Myocyte (in vitro differentiated cells): Measurements from ENCODE around the gene RBBP4. TPM values are rescaled to one million over a fixed set of nuclear protein-coding genes. Genes with fewer than 3 reads are reported as not detected.
"Not testable (repeated sequence)": the region's sequence is repeated elsewhere in the genome, so short reads cannot be mapped to it uniquely, and the experiment has no call there.

Experiments used
- DNase-seq: peaks from one replicate; pipeline ENCODE4 v3.0.0-alpha.2; 2012; ENCODE audit warnings: low read depth
- total RNA-seq: library from RNA; depleted of rRNA; stranded (reverse); fragments of >200 nt; gene quantifications from 2 replicates; pipeline ENCODE4 v1.2.3, GENCODE V29; 2014

RBBP4 gene
- total RNA-seq, 1 donor from 2014 or later: 161 TPM

DNA sequence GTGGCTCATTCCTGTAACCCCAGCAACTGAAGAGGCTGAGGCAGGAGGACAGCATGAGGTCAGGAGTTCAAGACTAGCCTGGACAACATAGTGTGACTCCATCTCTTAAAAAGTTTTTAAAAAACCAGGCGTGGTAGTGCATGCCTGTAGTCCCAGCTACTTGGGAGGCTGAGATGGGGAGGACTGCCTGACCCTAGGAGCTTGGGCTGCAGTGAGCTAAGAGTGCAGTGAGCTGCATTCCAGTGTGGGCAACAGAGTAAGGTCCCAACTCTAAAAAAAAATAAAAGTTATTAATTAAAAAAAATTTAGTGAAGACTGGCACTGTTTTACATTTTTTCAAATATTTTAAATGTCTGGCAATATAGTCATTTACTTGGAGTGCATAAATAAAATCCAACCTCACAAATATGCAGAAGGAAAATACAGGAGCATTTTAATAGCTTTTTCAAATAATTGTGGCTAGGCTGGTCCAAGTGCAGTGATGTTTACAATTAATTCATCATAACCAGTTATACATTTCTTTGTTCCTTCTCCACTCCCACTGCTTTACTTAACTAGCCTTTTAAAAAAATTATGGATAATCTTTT, 11.4 kb upstream of the RBBP4 start:
- no peak for DNase-seq

DNA sequence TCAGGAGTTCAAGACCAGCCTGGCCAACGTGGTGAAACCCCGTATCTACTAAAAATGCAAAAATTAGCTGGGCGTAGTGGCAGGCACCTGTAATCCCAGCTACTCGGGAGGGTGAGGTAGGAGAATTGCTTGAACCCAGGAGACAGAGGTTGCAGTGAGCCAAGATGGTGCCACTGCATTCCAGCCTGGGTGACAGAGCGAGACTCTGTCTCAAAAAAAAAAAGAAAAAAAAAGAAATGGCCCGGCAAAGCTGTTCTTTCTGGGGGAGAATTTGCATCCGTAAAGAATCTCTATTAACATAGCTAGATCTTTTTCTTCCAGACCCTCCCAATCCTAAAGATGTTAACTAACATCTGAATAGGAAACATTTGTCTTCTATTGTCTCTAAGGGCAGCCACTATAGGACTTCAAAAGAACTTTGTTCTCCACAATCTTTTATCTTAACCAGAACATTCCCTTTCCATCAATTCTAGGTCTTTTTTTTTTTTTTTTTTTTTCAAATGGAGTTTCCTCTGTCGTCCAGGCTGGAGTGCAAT, 8.6 kb upstream of the RBBP4 start:
- not testable (repeated sequence) for DNase-seq

DNA sequence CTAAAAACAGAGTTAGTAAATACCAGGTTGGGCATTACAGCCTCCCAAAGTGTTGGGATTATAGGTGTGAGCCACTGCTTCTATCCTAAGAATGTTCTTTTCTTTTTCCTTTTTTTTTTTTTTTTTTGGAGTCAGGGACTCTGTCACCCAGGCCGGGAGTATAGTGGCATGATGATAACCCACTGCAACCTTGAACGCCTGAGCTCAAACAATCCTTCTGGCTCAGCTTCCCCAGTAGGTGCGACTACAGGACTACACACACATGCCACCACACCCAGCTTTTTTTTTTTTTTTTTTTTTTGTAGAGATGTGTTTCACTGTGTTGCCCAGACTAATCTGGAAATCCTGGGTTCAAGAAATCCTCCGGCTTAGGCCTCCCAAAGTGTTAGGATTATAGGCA, 6.6 kb upstream of the RBBP4 start:
- no peak for DNase-seq

DNA sequence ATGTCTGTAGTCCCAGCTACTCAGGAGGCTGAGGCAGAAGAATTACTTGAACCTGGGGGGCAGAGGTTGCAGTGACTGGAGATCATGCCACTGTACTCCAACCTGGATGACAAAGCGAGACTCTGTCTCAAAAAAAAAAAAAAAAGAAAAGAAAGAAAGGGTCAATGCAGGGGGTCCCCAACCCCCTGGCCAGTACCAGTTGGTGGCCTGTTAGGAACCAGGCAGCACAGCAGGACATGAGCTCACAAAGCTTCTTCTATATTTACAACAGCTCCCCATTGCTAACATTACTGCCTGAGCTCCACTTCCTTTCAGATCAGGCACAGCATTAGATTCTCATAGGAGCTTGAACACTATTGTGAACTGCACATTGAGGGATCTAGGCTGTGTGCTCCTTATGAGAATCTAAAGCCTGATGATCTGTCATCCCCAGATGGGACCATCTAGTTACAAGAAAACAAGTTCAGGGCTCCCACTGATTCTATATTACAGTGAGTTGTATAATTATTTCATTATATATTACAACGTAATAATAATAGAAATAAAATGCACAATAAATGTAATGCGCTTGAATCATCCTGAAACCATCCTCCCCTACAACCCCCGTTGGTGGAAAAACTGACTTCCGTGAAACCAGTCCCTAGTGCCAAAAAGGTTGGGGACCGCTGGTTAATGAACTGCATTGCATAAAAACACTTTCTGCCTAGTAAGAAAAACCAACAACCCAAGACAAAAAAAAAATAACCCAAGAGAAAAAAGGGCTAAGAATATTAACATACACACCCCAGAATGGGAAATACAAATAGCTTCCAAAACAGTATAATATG, 3.5 kb upstream of the RBBP4 start:
- DNase-seq: no peak

DNA sequence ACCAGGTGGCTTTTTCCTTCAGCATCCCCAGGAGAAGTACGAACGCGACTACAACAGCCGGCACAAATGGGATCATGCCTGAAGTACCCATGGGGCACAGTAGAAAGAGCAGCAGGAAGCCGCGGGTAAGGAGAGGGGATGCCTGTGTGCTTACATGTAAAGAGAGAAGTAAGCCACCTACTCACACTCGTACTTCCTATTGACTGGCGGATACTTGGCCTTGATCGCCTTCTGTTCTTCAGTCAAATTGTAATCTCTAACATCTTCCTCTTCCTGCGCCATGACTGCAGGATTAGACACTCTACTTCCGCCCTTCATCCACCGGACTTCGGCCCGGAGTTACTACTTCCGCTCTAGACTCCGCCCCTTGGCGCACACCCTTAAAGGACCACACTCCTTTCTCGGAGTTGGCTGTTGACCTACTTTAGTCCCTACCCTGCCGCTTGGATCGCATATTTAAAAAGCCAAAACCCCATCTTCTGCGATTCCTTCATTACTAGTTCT, 708 bp upstream of the RBBP4 start, which contains the start of gene ZBTB8OS:
TSS of gene ZBTB8OS (minus strand) at position 303 of the 504 bp plus-strand sequence. CDS start at position 282, 21 bp downstream.
- peak; percentile 94 for DNase-seq

DNA sequence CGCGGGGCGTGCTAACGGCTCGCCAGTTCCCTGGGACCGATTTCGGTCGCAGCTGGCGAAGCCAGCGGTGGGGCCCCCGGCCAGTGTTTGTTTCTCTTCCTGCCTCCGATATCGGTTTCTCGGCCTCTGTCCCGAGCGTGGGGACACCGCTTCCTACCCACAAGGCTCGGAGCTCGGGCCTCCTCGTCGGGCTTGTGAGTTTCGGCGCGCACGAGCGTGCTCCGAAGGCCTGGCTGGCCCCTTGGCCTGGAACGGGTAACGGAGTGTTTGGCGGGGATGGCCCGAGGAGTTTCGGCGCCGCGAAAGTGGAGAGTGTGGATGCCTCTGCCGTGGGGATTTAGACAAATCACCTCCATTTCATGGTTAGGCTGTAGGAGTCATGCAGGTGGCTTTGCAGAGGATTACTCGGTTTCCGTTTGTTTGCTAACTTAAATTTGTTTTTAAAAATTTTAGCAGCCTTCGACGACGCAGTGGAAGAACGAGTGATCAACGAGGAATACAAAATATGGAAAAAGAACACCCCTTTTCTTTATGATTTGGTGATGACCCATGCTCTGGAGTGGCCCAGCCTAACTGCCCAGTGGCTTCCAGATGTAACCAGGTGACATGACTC, 559 bp downstream of the RBBP4 start:
- DNase-seq: no peak

DNA sequence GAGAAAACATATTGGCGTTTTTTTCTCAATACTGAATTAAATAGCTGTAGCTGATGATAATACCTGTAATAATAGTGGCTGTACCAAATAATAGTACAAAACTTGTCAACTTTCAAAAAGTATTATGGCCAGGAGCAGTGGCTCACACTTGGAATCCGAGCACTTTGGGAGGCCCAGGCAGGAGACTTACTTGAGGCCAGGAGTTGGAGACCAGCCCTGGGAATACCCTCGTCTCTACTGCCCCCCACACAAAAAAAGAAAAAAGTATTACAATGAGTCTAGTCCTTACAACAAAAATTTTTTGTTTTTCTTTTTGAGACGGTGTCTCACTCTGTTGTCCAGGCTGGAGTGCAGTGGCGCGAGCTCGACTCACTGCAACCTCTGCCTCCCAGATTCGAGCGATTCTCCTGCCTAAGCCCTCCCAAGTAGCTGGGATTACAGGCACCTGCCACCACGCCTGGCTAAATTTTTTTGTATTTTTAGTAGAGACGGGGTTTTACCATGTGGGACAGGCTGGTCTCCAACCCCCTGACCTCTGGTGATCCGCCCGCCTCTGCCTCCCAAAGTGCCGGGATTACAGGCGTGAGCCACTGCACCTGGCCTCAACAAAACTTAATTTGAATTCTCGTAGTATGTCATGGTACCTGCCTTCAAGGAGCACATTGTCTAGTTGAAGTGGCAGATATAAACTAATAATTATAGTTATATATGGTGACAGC, 1.4 kb downstream of the RBBP4 start:
- no peak for DNase-seq

DNA sequence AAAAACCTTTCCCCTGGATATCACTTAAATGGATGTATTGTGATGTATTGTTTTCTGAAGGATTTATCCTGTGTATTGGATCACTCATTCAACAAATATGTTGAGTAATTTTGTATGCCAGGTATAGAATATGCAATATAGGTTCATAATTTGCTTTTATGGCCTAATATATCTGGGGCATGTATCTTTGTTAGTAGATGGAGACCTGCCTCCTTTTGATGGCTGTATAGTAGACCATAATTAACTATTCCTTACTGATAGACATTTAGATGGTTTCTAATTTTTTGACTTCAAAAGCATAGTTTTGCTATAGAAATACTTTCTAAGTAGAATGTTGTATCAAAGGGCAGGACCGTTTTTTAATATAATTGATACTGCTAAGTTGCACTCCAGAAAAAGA, 8.6 kb downstream of the RBBP4 start:
- no peak for DNase-seq

DNA sequence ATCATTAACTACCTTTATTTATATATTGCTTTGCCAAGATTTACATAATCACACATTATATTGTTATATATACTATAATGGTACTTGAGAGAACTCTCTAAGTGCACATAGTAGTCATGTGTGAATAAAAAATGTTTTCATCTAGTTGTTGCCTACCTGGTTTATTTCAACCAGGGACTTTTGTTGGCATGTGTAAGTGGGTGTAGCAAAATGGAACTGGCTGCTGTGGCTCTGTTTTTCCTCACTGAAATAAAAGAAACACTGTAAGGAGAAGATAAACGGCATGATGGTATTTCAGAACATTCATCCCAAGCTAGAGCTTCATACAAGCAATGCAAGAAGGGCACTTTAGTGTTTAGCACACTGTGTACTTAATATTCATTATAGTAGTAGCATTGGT, 14.9 kb downstream of the RBBP4 start:
- DNase-seq: no peak

DNA sequence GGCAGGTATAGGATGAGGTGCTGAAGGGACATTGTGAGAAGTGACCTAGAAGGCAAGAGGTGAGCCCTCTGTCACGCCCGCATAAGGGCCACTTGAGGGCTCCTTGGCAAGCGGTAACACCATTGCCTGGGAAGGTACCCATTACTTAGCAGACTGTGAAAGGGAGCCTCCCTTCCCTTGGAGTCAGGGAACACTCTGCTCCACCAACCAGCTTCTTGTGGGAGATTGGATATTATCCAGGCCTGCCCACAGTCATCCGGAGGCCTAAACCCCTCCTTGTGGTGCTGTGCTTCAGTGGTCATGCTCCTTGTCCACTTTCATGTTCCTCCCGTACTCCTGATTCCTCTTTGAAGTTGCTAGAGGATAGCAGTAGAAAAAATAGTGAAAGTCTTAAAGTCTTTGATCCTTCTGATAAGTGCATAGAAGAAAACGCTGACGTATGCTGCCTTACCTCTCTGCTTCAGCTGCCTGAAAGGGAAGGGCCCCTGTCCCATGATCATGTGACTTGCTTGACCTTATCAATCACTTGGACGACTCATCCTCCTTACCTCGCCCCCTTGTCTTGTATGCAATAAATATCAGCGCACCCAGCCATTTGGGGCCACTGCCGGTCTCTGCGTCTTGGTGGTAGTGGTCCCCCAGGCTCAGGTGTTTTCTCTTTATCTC, 16.0 kb downstream of the RBBP4 start:
- peak; percentile 18 for DNase-seq

DNA sequence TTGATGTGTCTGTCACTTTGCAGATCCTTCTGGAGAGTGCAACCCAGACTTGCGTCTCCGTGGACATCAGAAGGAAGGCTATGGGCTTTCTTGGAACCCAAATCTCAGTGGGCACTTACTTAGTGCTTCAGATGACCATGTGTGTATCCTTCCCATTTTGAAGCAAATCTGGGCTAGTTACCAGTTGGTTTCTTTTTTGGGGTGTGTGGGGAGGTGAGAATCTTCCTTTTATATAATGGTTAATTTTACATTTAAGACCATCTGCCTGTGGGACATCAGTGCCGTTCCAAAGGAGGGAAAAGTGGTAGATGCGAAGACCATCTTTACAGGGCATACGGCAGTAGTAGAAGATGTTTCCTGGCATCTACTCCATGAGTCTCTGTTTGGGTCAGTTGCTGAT, 17.7 kb downstream of the RBBP4 start:
- DNase-seq: not testable (repeated sequence)

DNA sequence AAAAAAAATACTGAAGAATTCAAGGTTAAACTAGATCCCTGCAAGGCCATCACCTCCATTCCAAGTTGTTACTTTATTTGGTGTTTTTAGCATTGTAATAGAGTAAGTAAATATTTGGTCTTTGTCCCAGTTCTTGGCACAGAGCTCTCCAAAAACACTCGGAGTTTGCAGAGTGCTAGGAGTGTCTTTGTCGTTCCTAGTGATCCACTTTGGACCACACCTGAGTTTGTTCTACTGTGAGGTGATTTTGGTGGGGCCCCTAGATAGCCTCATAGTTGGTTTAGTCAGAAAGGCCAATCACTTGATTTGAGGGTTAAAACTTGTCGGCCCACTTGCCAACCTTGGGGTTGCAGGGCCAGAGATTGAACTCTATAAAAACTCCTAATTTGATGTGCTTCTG, 25.9 kb downstream of the RBBP4 start:
- DNase-seq: no peak

DNA sequence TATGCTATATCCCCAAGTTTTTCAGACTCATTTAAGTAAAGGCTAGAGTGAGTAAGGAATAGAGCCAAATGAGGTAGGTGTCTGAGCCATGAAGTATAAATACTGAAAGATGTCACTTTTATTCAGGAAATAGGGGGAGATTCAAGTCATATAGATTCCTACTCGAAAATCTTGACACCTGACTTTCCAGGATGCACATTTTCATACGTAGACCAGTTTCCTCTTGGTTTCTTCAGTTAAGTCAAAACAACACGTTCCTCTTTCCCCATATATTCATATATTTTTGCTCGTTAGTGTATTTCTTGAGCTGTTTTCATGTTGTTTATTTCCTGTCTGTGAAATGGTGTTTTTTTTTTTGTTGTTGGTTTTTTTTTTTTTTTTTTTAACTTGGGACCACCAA, 29.0 kb downstream of the RBBP4 start:
- not testable (repeated sequence) for DNase-seq

DNA sequence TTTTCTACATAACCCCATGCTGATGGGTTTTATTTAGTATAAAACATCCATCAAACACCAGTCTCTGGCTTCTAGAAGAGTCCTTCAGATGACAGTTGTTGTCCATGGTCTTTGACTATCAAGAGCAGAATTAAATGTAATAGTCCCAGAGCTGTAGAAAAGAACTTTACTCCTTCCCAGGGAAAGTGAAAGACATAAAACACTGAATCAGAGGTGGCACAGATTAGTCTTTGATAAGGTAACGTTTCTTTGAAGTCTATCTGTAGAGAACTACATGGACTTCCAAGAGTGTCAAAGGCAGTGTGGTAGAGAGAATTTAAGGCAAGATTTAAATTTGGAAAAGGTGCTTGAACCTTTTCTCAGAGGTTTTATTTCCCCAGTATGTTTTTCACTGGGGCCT, 29.6 kb downstream of the RBBP4 start:
- no peak for DNase-seq

DNA sequence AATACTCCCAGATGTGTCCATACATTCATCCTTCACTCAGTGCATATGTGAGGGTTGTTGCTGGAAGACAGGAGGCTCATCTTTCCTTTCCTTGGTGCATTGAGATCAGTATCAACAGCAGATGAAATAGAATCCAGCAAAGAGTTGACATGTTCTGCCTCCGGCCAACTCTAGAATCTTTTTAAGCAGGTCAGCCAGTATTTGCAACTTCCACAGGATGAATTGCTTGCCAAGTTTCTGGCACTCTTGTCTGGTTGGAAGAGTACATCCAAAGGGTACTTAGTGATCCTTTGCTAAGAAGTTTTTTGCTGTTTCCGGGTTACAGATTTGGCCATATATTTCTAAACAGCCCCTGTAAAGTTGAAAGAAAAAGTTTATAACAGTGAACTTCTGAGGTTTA, 30.5 kb downstream of the RBBP4 start:
- no peak for DNase-seq

DNA sequence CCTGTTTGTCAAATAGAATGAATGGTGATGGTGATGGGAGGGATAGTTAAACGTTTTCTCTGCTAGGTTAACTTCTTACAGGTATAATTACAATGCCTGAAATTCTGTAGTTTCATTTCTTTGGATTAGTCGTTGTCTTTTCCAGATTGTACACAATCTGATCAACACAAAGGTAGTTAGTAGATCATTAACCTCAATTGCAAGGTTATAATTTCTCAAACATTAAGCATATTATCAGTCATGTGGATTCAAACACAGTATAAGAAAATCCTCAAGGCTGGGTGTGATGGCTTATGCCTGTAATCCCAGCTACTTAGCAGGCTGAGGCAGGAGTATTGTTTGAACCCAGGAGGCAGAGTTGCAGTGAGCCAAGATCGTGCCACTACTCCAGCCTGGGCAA, 31.0 kb downstream of the RBBP4 start:
- DNase-seq: no peak

DNA sequence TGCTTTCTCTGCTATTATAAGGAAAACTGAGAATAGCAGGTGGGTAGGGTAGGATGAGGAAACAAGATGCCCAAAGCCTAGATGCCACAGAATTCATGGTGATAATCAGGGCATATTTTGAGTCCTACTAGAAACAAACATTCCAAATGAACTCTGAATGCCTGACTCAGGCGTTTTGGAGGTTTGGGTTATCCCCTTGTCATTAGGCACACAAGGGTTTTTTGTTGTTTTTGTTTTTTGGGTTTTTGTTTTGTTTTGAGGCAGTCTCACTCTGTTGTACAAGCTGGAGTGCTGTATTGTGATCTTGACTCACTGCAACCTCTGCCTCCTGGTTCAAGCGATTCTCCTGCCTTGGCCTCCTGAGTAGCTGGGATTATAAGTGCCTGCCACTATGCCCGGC, 32.4 kb downstream of the RBBP4 start:
- DNase-seq: no peak

DNA sequence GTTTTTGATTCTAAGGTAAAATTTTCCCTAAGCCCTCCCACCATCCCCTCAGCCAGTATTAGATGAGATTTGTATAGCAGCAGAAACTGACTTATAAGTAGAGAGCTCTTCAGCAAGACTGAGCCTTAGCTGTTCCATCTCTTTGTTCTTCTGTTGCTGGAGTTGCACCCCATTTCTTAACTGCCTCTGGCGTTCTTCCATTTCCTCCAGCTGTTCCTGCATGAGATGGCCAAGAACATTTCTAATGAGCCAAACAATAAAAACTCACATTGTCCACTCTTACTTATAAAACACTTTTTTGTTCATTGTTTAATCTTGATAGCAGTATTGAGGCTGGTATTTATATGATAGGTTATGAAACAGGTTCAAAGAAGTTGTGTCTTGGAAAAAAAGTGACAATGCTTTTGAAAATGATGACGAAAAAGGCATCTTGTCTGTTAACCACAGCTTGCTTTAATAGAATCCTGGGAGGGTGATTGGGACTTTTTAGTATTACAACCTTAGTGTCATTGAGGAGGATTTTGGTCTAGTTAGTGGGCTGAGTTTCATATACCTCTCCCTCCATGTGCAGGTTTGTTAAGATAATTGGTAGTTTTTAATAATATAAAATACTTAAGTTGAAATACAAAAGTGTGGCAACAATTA, 33.3 kb downstream of the RBBP4 start:
- DNase-seq: peak; percentile 78

DNA sequence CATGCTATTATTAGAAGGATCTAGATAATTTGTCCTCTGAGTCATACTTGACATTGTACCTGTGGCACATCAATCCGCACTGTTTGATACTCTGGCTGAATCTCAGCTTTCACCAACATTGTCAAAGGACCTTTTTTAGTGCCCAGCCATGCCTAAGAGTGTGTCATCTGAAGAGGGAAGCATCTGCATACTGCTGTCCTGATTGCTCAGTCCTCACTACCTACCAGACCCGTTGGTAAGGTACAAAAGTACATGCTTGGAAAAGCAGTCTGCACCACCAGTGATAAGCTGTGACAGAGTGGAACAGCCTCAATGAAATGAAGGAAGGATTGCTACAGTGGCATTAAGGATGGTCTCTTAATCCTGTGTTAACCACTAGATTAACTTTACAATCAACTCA, 34.5 kb downstream of the RBBP4 start:
- no peak for DNase-seq

DNA sequence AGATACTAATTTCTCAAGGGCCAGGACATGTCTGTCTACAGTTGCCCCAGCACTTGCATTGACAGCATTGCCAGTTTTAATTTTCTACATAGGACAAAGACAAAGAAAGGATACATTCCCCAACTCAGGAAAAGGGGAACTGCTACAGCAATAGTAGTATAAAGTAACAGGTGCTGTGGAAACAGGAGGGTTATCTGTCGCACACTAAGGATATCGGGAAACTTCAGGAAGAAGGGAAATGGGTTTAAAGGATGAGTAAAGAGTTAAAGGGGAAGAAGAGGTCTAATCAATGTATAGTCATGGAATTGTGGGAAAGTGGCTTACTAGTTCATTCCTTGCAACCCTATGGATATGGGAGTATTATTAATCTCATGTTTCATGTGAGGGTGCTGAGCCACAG, 35.4 kb downstream of the RBBP4 start:
- DNase-seq: no peak
